ENCODE data around the gene ZFAND3. TPM values are rescaled to one million over a fixed set of nuclear protein-coding genes. Genes with fewer than 3 reads are reported as not detected.

Gene ZFAND3
- polyA plus RNA-seq, 1 of the 3 experiments (the other 2 are of a cell fraction): 16.7 TPM

GRCh38 chr6:37804586-37804985, 14.9 kb upstream of the ZFAND3 start:
- Histone ChIP-seq H3K4me3 (ENCODE audit: low read depth in 2 of 2, low read length in 1 of 2) (no peak overlapping the region), H3K9me3 (no peaks in the 10 kb centered on the region), H3K9ac (no peak overlapping the region), H3K4me1 (ENCODE audit: control insufficient read depth in 1 of 2, insufficient read depth in 2 of 2, low read depth in 1 of 2, low read length in 1 of 2) (peaks cover 0 to 35% of the 10 kb centered on the region in 2 experiments; a peak in 2 of 4 replicates), H3K4me2 (no peak overlapping the region), H3K27me3 (ENCODE audit: insufficient read depth) (no peaks in the 10 kb centered on the region), H4K20me1 (ENCODE audit: insufficient read depth) (no peaks in the 10 kb centered on the region), H3K27ac (ENCODE audit: low read depth in 2 of 2, low read length in 1 of 2) (no peak overlapping the region), H3F3A (replicated peaks; ENCODE audit: insufficient read depth) (no peaks in the 10 kb centered on the region), H3K9me2 (no peaks in the 10 kb centered on the region), H3K36me3 (replicated peaks in 1 of 2; ENCODE audit: control insufficient read depth in 1 of 2, insufficient read depth in 2 of 2, low read length in 1 of 2) (no peaks in the 10 kb centered on the region), H2AFZ (ENCODE audit: low read depth) (no peak overlapping the region), H3K79me2 (ENCODE audit: insufficient read depth) (no peaks in the 10 kb centered on the region)
- 93% methylated on average over 1 of the region's 1 CpG for WGBS (ENCODE audit: low lambda C conversion rate)
- TF ChIP-seq FOXM1 (IDR thresholded peaks at IDR 0.05; ENCODE audit: low read depth) (no peak), RXRA (IDR thresholded peaks at IDR 0.05; ENCODE audit: borderline replicate concordance, low read depth) (no peak), POLR2AphosphoS5 (IDR thresholded peaks at IDR 0.05; ENCODE audit: low read depth, low read length) (no peak), TEAD4 (IDR thresholded peaks at IDR 0.05; ENCODE audit: borderline replicate concordance, insufficient read depth) (no peak), CHD2 (IDR thresholded peaks at IDR 0.05; ENCODE audit: low read length, partially characterized antibody) (no peak), YY1 (IDR thresholded peaks at IDR 0.05; ENCODE audit: low read depth) (no peak), EP300 (IDR thresholded peaks at IDR 0.05; ENCODE audit: borderline replicate concordance in 1 of 2, low read depth in 1 of 2, low read length in 1 of 2) (no peak), GATA2 (CRISPR knock-in tag; IDR thresholded peaks at IDR 0.05) (no peak), GABPA (IDR thresholded peaks at IDR 0.05; ENCODE audit: low read depth) (no peak), RAD21 (IDR thresholded peaks at IDR 0.05; ENCODE audit: low read length) (no peak), USF2 (IDR thresholded peaks at IDR 0.05; ENCODE audit: borderline replicate concordance, low read depth, low read length) (no peak), MXI1 (IDR thresholded peaks at IDR 0.05; ENCODE audit: low read depth, low read length) (no peak)
- TF ChIP-seq, protein P1, sequence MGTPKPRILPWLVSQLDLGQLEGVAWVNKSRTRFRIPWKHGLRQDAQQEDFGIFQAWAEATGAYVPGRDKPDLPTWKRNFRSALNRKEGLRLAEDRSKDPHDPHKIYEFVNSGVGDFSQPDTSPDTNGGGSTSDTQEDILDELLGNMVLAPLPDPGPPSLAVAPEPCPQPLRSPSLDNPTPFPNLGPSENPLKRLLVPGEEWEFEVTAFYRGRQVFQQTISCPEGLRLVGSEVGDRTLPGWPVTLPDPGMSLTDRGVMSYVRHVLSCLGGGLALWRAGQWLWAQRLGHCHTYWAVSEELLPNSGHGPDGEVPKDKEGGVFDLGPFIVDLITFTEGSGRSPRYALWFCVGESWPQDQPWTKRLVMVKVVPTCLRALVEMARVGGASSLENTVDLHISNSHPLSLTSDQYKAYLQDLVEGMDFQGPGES (IDR thresholded peaks at IDR 0.05; ENCODE audit: low read depth, low read length): no peak
- TF ChIP-seq, protein P2, sequence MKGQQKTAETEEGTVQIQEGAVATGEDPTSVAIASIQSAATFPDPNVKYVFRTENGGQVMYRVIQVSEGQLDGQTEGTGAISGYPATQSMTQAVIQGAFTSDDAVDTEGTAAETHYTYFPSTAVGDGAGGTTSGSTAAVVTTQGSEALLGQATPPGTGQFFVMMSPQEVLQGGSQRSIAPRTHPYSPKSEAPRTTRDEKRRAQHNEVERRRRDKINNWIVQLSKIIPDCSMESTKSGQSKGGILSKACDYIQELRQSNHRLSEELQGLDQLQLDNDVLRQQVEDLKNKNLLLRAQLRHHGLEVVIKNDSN (IDR thresholded peaks at IDR 0.05; ENCODE audit: borderline replicate concordance, low read depth): no peak
- ChIA-PET POLR2A (interaction anchor here (0.6 kb wide), 1 partner anchor 22 kb away, joined by 10 read pairs; no protein-coding TSS in a partner anchor), CTCF (no interaction called here)
- no peak for DNase-seq

DNA sequence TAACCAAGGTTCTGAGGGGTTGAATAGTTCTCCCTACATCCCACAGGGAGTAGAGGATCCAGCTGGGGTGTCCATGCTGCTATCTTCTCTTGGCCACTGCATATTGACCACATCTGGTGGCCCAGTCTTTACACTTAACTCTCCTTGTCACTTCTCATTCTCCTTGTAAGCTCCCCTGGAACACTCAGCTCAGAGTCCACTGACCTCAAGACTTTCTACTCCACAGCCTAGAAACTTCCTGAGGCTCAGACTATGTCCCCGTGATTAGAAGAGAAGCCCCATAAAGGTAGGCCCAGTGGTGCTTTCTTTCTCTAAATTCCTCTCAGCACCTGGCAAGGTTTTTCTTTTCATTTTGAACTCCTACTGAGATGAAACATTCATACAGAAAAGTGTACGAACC, 13.3 kb upstream of the ZFAND3 start:
- Histone ChIP-seq H3K4me3 (ENCODE audit: low read depth in 2 of 2, low read length in 1 of 2) (no peak overlapping the region), H3K4me1 (ENCODE audit: control insufficient read depth in 1 of 2, insufficient read depth in 2 of 2, low read depth in 1 of 2, low read length in 1 of 2) (peaks cover 0 to 19% of the 10 kb centered on the region in 2 experiments; a peak in 2 of 4 replicates), H3K9me3 (no peaks in the 10 kb centered on the region), H3K9ac (no peak overlapping the region), H3F3A (replicated peaks; ENCODE audit: insufficient read depth) (no peaks in the 10 kb centered on the region), H4K20me1 (ENCODE audit: insufficient read depth) (no peaks in the 10 kb centered on the region), H3K9me2 (no peaks in the 10 kb centered on the region), H3K27me3 (ENCODE audit: insufficient read depth) (no peaks in the 10 kb centered on the region), H3K27ac (ENCODE audit: low read depth in 2 of 2, low read length in 1 of 2) (no peak overlapping the region), H3K79me2 (ENCODE audit: insufficient read depth) (no peaks in the 10 kb centered on the region), H3K4me2 (no peak overlapping the region), H2AFZ (ENCODE audit: low read depth) (no peak overlapping the region), H3K36me3 (replicated peaks in 1 of 2; ENCODE audit: control insufficient read depth in 1 of 2, insufficient read depth in 2 of 2, low read length in 1 of 2) (no peaks in the 10 kb centered on the region)
- WGBS (ENCODE audit: low lambda C conversion rate): 95% methylated on average over 2 of the region's 2 CpGs
- no peak for DNase-seq
- CTCF ChIA-PET: interaction anchor here (1.5 kb wide), 1 partner anchor 15 kb away, joined by 6 read pairs; no protein-coding TSS in a partner anchor
- POLR2A ChIA-PET: interaction anchor here (1.1 kb wide), 1 partner anchor 14 kb away, joined by 3 read pairs; no protein-coding TSS in a partner anchor
- TF ChIP-seq GABPA (IDR thresholded peaks at IDR 0.05; ENCODE audit: low read depth): no peak
- TF ChIP-seq EZH2phosphoT487 (IDR thresholded peaks at IDR 0.05; ENCODE audit: borderline replicate concordance, low read depth): no peak
- TF ChIP-seq CHD2 (IDR thresholded peaks at IDR 0.05; ENCODE audit: low read length, partially characterized antibody): no peak
- TF ChIP-seq FOXM1 (IDR thresholded peaks at IDR 0.05; ENCODE audit: low read depth): no peak
- TF ChIP-seq MEF2A (IDR thresholded peaks at IDR 0.05; ENCODE audit: borderline replicate concordance, low read depth): no peak
- TF ChIP-seq ZBTB33 (IDR thresholded peaks at IDR 0.05; ENCODE audit: borderline replicate concordance, low read depth): no peak
- TF ChIP-seq, protein P1 (IDR thresholded peaks at IDR 0.05; ENCODE audit: low read depth, low read length): no peak
- TF ChIP-seq RCOR1 (IDR thresholded peaks at IDR 0.05; ENCODE audit: low read length): no peak
- no peak for TF ChIP-seq PBX3 (IDR thresholded peaks at IDR 0.05)
- no peak for TF ChIP-seq POLR2AphosphoS5 (IDR thresholded peaks at IDR 0.05; ENCODE audit: low read depth, low read length)

Measured in SK-N-SH (cell line).